Astrocyte (in vitro differentiated cells and primary cell): ENCODE data around the gene HRAS. TPM values are rescaled to one million over a fixed set of nuclear protein-coding genes. Genes with fewer than 3 reads are reported as not detected.
"Not testable (repeated sequence)": the region's sequence is repeated elsewhere in the genome, so short reads cannot be mapped to it uniquely, and the experiment has no call there.

ENCODE experiments used
- DNase-seq: peaks from one replicate; pipeline ENCODE4 v3.0.0-alpha.2; 2010; ENCODE audit warnings: low read depth
- FAIRE-seq: peaks from 2 replicates; lab custom pipeline; 2011; peaks lifted over from hg19 to GRCh38; lab: Jason Lieb, UNC
- H2AFZ ChIP-seq: 2 replicates; pipeline ENCODE4 v1.6.0; 2012; ENCODE audit warnings: low read depth, low read length, inconsistent platforms
- H3K27ac ChIP-seq: 2 replicates; pipeline ENCODE4 v1.5.1; 2011; ENCODE audit warnings: low read depth, low read length, inconsistent platforms
- H3K27me3 ChIP-seq: 2 replicates; pipeline ENCODE4 v1.6.0; 2011; ENCODE audit warnings: low read length, inconsistent platforms; ENCODE audit not compliant: insufficient read depth
- H3K36me3 ChIP-seq: 2 replicates; pipeline ENCODE4 v1.5.1; 2011; ENCODE audit warnings: low read length, inconsistent platforms; ENCODE audit not compliant: insufficient read depth
- H3K4me1 ChIP-seq: 2 replicates; pipeline ENCODE4 v1.5.1; 2011; ENCODE audit warnings: low read length, inconsistent platforms; ENCODE audit not compliant: insufficient read depth
- H3K4me2 ChIP-seq: 2 replicates; pipeline ENCODE4 v1.6.0; 2012; ENCODE audit warnings: low read length, inconsistent platforms
- H3K4me3 ChIP-seq: 2 replicates; pipeline ENCODE4 v1.5.1; 2011; ENCODE audit warnings: low read depth, mild to moderate bottlenecking, low read length, inconsistent platforms; ENCODE audit not compliant: insufficient read depth
- H3K79me2 ChIP-seq: 2 replicates; pipeline ENCODE4 v1.6.0; 2012; ENCODE audit warnings: mild to moderate bottlenecking, low read length, inconsistent platforms; ENCODE audit not compliant: insufficient read depth
- H3K9ac ChIP-seq: 2 replicates; pipeline ENCODE4 v1.6.0; 2012; ENCODE audit warnings: mild to moderate bottlenecking, low read length, inconsistent platforms
- H3K9me3 ChIP-seq: 2 replicates; pipeline ENCODE4 v1.5.1; 2012; ENCODE audit warnings: low read depth, mild to moderate bottlenecking, low read length, inconsistent platforms; ENCODE audit not compliant: insufficient read depth
- H4K20me1 ChIP-seq: 2 replicates; pipeline ENCODE4 v1.6.0; 2012; ENCODE audit warnings: low read length, inconsistent platforms; ENCODE audit not compliant: insufficient read depth
- H3K27ac Mint-ChIP-seq: one replicate; pipeline ENCODE4 v1.8.0; 2021; ENCODE audit warnings: mild to moderate bottlenecking, mixed read lengths; ENCODE audit not compliant: unreplicated experiment
- H3K27me3 Mint-ChIP-seq: one replicate; pipeline ENCODE4 v1.8.0; 2021; ENCODE audit warnings: low read depth, mixed read lengths; ENCODE audit not compliant: unreplicated experiment
- H3K36me3 Mint-ChIP-seq: one replicate; pipeline ENCODE4 v1.8.0; 2021; ENCODE audit warnings: low read depth, mixed read lengths; ENCODE audit not compliant: unreplicated experiment
- H3K4me1 Mint-ChIP-seq: one replicate; pipeline ENCODE4 v1.8.0; 2021; ENCODE audit warnings: low read depth, mixed read lengths; ENCODE audit not compliant: unreplicated experiment
- H3K4me3 Mint-ChIP-seq: one replicate; pipeline ENCODE4 v1.8.0; 2021; ENCODE audit warnings: mild to moderate bottlenecking, moderate library complexity, mixed read lengths; ENCODE audit not compliant: unreplicated experiment
- H3K9me3 Mint-ChIP-seq: one replicate; pipeline ENCODE4 v1.8.0; 2021; ENCODE audit warnings: mild to moderate bottlenecking, mixed read lengths; ENCODE audit not compliant: unreplicated experiment
- CTCF ChIP-seq: IDR thresholded peaks from 2 replicates; pipeline ENCODE4 v1.5.1; 2011; ENCODE audit warnings: low read depth, mild to moderate bottlenecking, inconsistent platforms, low read length, moderate library complexity; ENCODE audit not compliant: insufficient read depth
- EZH2 ChIP-seq: IDR thresholded peaks from 2 replicates; pipeline ENCODE4 v1.6.1; 2012; ENCODE audit warnings: mild to moderate bottlenecking, low read length, inconsistent platforms; ENCODE audit not compliant: insufficient read depth
- total RNA-seq: library from RNA; stranded (reverse); gene quantifications from 2 replicates; pipeline ENCODE4 v1.2.1, GENCODE V29; 2021

The HRAS gene
- total RNA-seq, 1 donor from 2014 or later = 84.2 TPM

GRCh38 chr11:575313-575995 lies 40.1 kb upstream of the HRAS start:
- H3K9me3 Mint-ChIP-seq = no peaks in the 10 kb centered on the region
- DNase-seq = no peak
- Histone ChIP-seq H3K4me1 (peaks cover 19% of the 10 kb centered on the region), H3K4me3 (peak overlapping the region; percentile 68), H4K20me1 (peaks cover 37% of the 10 kb centered on the region), H3K9me3 (no peaks in the 10 kb centered on the region), H3K9ac (peak overlapping the region; percentile 62), H3K36me3 (no peaks in the 10 kb centered on the region), H3K79me2 (peaks cover 38% of the 10 kb centered on the region), H3K27ac (no peak overlapping the region), H2AFZ (peak overlapping the region; percentile 98), H3K4me2 (peak overlapping the region; percentile 98), H3K27me3 (peaks cover 6% of the 10 kb centered on the region)
- TF ChIP-seq EZH2 (no peak), CTCF (no peak)
- peak overlapping the region; percentile 47 for H3K27ac Mint-ChIP-seq
- peak overlapping the region; percentile 89 for H3K4me3 Mint-ChIP-seq
- FAIRE-seq = no peak
- peaks cover 33% of the 10 kb centered on the region for H3K4me1 Mint-ChIP-seq
- H3K27me3 Mint-ChIP-seq = peaks cover 17% of the 10 kb centered on the region
- peaks cover 9% of the 10 kb centered on the region for H3K36me3 Mint-ChIP-seq

GRCh38 chr11:574632-575312 lies 39.4 kb upstream of the HRAS start:
- Histone ChIP-seq H3K36me3 (no peaks in the 10 kb centered on the region), H2AFZ (peak overlapping the region; percentile 98), H3K27ac (no peak overlapping the region), H3K9me3 (no peaks in the 10 kb centered on the region), H3K79me2 (peaks cover 31% of the 10 kb centered on the region), H3K4me2 (peak overlapping the region; percentile 98), H3K4me3 (peak overlapping the region; percentile 68), H3K4me1 (peaks cover 19% of the 10 kb centered on the region), H3K27me3 (peaks cover 6% of the 10 kb centered on the region), H3K9ac (peak overlapping the region; percentile 62), H4K20me1 (peaks cover 30% of the 10 kb centered on the region)
- Mint-ChIP-seq H3K9me3 (no peaks in the 10 kb centered on the region), H3K4me3 (peak overlapping the region; percentile 89), H3K4me1 (peaks cover 29% of the 10 kb centered on the region), H3K27ac (peak overlapping the region; percentile 47), H3K27me3 (peaks cover 17% of the 10 kb centered on the region), H3K36me3 (peaks cover 9% of the 10 kb centered on the region)
- peak; percentile 55 for TF ChIP-seq EZH2
- no peak for TF ChIP-seq CTCF
- FAIRE-seq (no peak), DNase-seq (no peak)

- not testable (repeated sequence) for H3K9me3 ChIP-seq, H3K4me2 ChIP-seq, H3K27ac ChIP-seq, H2AFZ ChIP-seq, H3K27ac Mint-ChIP-seq, H3K36me3 ChIP-seq, H3K27me3 ChIP-seq, H3K9me3 Mint-ChIP-seq, DNase-seq, H3K4me3 ChIP-seq, FAIRE-seq, H3K9ac ChIP-seq, H3K36me3 Mint-ChIP-seq
- H3K4me1 Mint-ChIP-seq = peaks cover 23% of the 10 kb centered on the region
- H3K4me3 Mint-ChIP-seq = peak overlapping the region; percentile 89
- H3K27me3 Mint-ChIP-seq = peaks cover 17% of the 10 kb centered on the region
- Histone ChIP-seq H4K20me1 (peaks cover 23% of the 10 kb centered on the region), H3K79me2 (peaks cover 24% of the 10 kb centered on the region), H3K4me1 (peaks cover 20% of the 10 kb centered on the region)
Observed at GRCh38 chr11:574031-574570, 38.7 kb upstream of the HRAS start.
